Transverse colon (tissue), 4 donors: ENCODE data around the gene CDK14. TPM values are rescaled to one million over a fixed set of nuclear protein-coding genes. Genes with fewer than 3 reads are reported as not detected.

Source experiments
- DNase-seq: peaks from one replicate; pipeline ENCODE4 v3.0.0-alpha.2; 2019
- H3K27ac ChIP-seq, 4 donors: fragments of 200-600 bp; sonication (generic); 2 replicates each; pipeline ENCODE4 v1.5.1; 2016 to 2018; ENCODE audit warnings: inconsistent platforms in 4 of 4
- H3K27me3 ChIP-seq: fragments of 200-600 bp; sonication (generic); 2 replicates; pipeline ENCODE4 v1.5.1; 2017; ENCODE audit warnings: inconsistent platforms
- H3K36me3 ChIP-seq, 4 donors: fragments of 200-600 bp; sonication (generic); 2 replicates each; pipeline ENCODE4 v1.5.1; 2017 to 2019; ENCODE audit warnings: inconsistent platforms in 4 of 4
- H3K4me1 ChIP-seq, 4 donors: fragments of 200-600 bp; sonication (generic); 2 replicates each; pipeline ENCODE4 v1.5.1; 2017 to 2020; ENCODE audit warnings: inconsistent platforms in 4 of 4
- H3K4me3 ChIP-seq, 4 donors: fragments of 200-600 bp; sonication (generic); 1 replicate in 1 of 4; 2 replicates in 3 of 4; pipeline versions ENCODE4 v1.5.1 to v1.6.1; 2017 to 2019; ENCODE audit warnings: inconsistent platforms in 4 of 4
- H3K9me3 ChIP-seq, 2 donors: fragments of 200-600 bp; sonication (generic); 2 replicates each; pipeline ENCODE4 v1.5.1; 2017 to 2019; ENCODE audit warnings: inconsistent platforms in 2 of 2
- EP300 ChIP-seq: sonication (generic); formaldehyde crosslinking; IDR thresholded peaks from one replicate; pipeline ENCODE4 v1.6.1; 2017; ENCODE audit warnings: antibody characterized with exemption, low read depth
- POLR2A ChIP-seq: fragments of 450-650 bp; IDR thresholded peaks from one replicate; pipeline ENCODE4 v1.6.1; 2016; ENCODE audit warnings: antibody characterized with exemption, mild to moderate bottlenecking, moderate library complexity
- POLR2AphosphoS5 ChIP-seq, 3 donors: sonication (generic); formaldehyde crosslinking; IDR thresholded peaks; one replicate each; pipeline ENCODE4 v1.6.1; 2016; ENCODE audit warnings: antibody characterized with exemption in 3 of 3
- WGBS, 2 donors: methylation state at CpG; one replicate each; pipeline ENCODE4 v1.1.5; 2018; ENCODE audit warnings: low coverage in 1 of 2; 5-methylcytosine and 5-hydroxymethylcytosine counted together
- in situ Hi-C, 4 donors: fragments of 200-750 bp; cut with MboI; loops; one replicate each; pipeline versions ENCODE4 v1.15.0 to v1.15.1; 2017; ENCODE audit warnings: low sequenced_read_pairs in 3 of 4, low pct_ligation_motif_present in 1 of 4, low pct_unique_long_range_greater_than_20kb in 1 of 4
- intact Hi-C: fragments of 100-400 bp; cut with DNase I; formaldehyde crosslinking; loops from one replicate; pipeline ENCODE4 v1.15.1; 2023; ENCODE audit warnings: low total_unique reads
- total RNA-seq, 4 donors: library from RNA; depleted of rRNA; stranded (reverse); fragments of >200 nt; gene quantifications; one replicate each; pipeline ENCODE4 v1.1.0, GENCODE V29; 2016
- TF ChIP-seq, protein P1 (sequence below), 5 experiments: fragments of 200-600 bp in 3 of 5; fragments of 450-650 bp in 2 of 5; sonication (generic) in 3 of 5; IDR thresholded peaks; 1 replicate in 2 of 5; 2 replicates in 3 of 5; pipeline ENCODE4 v1.5.1; 2016 to 2017; ENCODE audit warnings: antibody characterized with exemption in 5 of 5, inconsistent platforms in 3 of 5, mild to moderate bottlenecking in 2 of 5, moderate library complexity in 1 of 5

Gene CDK14
- total RNA-seq, 4 donors from 2014 or later, result 0.40 to 15.4 (median 4.8) TPM

DNA sequence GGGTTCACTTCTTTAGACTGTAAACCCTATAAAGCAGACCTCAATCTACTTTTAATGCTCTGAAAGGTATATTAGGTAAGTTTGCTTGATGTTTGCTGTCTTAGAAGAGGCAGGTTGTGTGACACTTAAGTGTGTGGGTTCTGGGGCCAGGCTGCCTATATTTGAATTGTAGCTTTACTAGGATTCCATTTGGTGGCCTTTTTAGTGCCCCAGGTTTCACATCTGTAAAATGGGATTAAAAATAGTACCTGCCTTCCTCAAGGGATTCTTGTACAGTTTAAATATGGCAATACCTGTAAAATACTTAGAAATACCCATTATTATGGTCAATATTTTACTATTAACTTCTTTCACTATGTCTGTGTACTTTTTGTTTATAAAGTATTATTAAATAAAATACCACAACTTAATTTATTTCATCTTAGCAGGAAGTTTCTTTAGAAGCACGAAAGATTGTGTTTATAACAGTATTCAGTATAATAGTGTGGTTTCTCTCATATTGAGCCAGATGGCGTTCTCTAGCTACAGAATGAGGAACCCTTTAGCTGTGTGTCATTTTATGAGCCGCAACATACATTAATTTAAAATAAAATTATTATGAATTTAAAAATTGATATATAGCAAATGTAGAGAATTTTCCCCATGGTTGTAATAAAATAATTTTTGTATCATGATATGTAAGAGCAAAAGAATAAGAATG, 94.2 kb downstream of the CDK14 start:
- 69 to 78% methylated on average over 3 of the region's 3 CpGs for WGBS, 2 donors
- in situ Hi-C loops, result no loop called here
- H3K4me1 ChIP-seq, result no peaks in the 10 kb centered on the region

DNA sequence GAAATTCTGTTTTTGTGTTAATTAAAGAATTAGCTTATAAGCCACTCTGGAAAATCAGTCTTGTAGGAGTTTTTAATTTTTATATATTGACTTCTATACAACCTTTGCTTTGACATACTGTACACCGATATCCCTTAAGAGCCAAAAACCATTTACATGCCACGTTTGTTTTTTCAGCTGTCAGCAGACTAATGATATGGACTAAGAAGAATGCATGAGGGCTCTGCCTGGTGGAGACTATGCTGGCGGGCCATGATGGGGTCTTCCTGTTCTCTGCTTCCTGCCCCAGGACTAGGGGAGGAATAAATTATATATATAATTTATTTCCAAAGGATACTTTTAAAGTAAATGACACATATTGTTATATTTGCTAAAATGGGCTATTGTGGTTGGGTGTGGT, 96.3 kb downstream of the CDK14 start:
- H3K4me3 ChIP-seq, result no peak overlapping the region
- in situ Hi-C loops (no loop called here), intact Hi-C loops (no loop called here)
- no peak for DNase-seq
- H3K4me1 ChIP-seq, result no peaks in the 10 kb centered on the region
- TF ChIP-seq POLR2AphosphoS5 (IDR thresholded peaks at IDR 0.05) (no peak), POLR2A (no peak), EP300 (no peak)
- TF ChIP-seq, protein P1, sequence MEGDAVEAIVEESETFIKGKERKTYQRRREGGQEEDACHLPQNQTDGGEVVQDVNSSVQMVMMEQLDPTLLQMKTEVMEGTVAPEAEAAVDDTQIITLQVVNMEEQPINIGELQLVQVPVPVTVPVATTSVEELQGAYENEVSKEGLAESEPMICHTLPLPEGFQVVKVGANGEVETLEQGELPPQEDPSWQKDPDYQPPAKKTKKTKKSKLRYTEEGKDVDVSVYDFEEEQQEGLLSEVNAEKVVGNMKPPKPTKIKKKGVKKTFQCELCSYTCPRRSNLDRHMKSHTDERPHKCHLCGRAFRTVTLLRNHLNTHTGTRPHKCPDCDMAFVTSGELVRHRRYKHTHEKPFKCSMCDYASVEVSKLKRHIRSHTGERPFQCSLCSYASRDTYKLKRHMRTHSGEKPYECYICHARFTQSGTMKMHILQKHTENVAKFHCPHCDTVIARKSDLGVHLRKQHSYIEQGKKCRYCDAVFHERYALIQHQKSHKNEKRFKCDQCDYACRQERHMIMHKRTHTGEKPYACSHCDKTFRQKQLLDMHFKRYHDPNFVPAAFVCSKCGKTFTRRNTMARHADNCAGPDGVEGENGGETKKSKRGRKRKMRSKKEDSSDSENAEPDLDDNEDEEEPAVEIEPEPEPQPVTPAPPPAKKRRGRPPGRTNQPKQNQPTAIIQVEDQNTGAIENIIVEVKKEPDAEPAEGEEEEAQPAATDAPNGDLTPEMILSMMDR (IDR thresholded peaks at IDR 0.05), result no peak
- no peak overlapping the region for H3K27ac ChIP-seq
- H3K27me3 ChIP-seq, result no peaks in the 10 kb centered on the region
- WGBS, 2 donors, result 0 to 47% methylated on average over 1 to 3 of the region's 3 CpGs
- no peaks in the 10 kb centered on the region for H3K36me3 ChIP-seq
- H3K9me3 ChIP-seq, result no peaks in the 10 kb centered on the region

More for the DNA sequence above, 94.2 kb downstream of the CDK14 start:
- no peak overlapping the region for H3K4me3 ChIP-seq
- TF ChIP-seq POLR2AphosphoS5 (IDR thresholded peaks at IDR 0.05), result no peak
- TF ChIP-seq POLR2A, result no peak
- TF ChIP-seq, protein P1 (IDR thresholded peaks at IDR 0.05), result no peak
- no peak for TF ChIP-seq EP300
- no peaks in the 10 kb centered on the region for H3K27me3 ChIP-seq
- H3K36me3 ChIP-seq, result no peaks in the 10 kb centered on the region
- no peak for DNase-seq
- intact Hi-C loops, result no loop called here
- no peaks in the 10 kb centered on the region for H3K9me3 ChIP-seq
- no peak overlapping the region for H3K27ac ChIP-seq

GRCh38 chr7:90692947-90693346, 96.8 kb downstream of the CDK14 start:
- Histone ChIP-seq H3K4me1 (no peaks in the 10 kb centered on the region), H3K27me3 (no peaks in the 10 kb centered on the region), H3K9me3 (no peaks in the 10 kb centered on the region), H3K4me3 (no peak overlapping the region), H3K36me3 (no peaks in the 10 kb centered on the region), H3K27ac (no peak overlapping the region)
- 67 to 85% methylated on average over 1 of the region's 1 CpG for WGBS, 2 donors
- TF ChIP-seq, protein P1 (IDR thresholded peaks at IDR 0.05), result no peak
- TF ChIP-seq POLR2AphosphoS5 (IDR thresholded peaks at IDR 0.05), result no peak
- TF ChIP-seq POLR2A, result no peak
- TF ChIP-seq EP300, result no peak
- in situ Hi-C loops, result no loop called here
- intact Hi-C loops, result no loop called here
- DNase-seq, result no peak

- TF ChIP-seq POLR2A (no peak), POLR2AphosphoS5 (IDR thresholded peaks at IDR 0.05) (no peak), EP300 (no peak)
- TF ChIP-seq, protein P1 (IDR thresholded peaks at IDR 0.05), result no peak
- Histone ChIP-seq H3K9me3 (no peaks in the 10 kb centered on the region), H3K27me3 (no peaks in the 10 kb centered on the region), H3K36me3 (no peaks in the 10 kb centered on the region), H3K4me1 (no peaks in the 10 kb centered on the region), H3K4me3 (no peak overlapping the region), H3K27ac (no peak overlapping the region)
- in situ Hi-C loops (no loop called here), intact Hi-C loops (no loop called here)
- DNase-seq, result no peak
Observed at GRCh38 chr7:90693939-90694338, 97.8 kb downstream of the CDK14 start.
